Urothelium cell line (cell line): ENCODE data around the gene MMD.

Source experiments
- DNase-seq: peaks from one replicate; pipeline ENCODE4 v3.0.0; 2011; ENCODE audit warnings: low spot score, mixed read lengths
- FAIRE-seq: peaks from 2 replicates; lab custom pipeline; 2011; peaks lifted over from hg19 to GRCh38; lab: Jason Lieb, UNC

The MMD gene

DNA sequence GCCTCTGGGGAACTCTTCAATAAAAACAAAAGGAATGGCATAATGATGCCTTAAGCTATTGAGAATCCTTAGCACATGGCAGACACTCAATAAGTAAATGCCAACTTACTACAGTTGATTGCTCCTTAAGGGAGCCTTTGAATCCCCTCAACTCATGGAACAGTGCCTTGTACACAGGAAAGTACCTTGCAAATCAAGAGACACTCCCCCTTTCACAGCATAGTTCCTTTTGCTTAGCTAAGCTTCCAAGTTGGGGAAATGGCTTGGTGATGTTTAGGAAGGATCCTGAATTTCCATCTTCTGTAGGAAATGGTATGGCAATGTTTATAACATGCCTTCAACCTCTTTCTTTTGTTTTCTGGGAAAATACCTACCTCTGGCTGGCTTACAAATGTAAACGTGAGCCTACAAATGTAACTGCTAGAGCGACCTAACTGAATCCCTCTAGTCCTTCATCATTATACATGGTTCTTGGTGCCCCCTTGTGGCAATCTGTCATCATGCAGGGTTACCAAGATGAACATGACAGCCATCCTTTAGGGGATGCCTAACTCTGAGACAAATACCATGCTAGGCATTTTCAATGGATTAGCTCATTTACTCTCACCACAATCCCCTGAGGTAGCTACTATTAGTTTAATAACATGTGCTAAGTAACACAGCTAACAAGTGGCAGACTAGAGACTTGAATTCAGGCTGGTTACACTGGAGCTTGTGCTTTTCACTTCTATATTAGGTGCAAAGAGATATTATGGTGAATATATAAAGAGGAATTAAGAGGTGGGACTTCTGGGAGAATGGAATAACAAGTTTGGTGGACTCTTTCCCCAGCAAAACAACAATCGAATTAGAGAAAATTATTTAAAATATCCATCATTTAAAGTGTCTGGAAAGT lies 65.0 kb downstream of the MMD start:
- DNase-seq (peak; percentile 75), FAIRE-seq (no peak)

GRCh38 chr17:55354941-55355340 lies 66.7 kb downstream of the MMD start:
- DNase-seq (no peak), FAIRE-seq (no peak)

GRCh38 chr17:55354010-55354409 lies 67.6 kb downstream of the MMD start:
- FAIRE-seq = no peak
- no peak for DNase-seq

DNA sequence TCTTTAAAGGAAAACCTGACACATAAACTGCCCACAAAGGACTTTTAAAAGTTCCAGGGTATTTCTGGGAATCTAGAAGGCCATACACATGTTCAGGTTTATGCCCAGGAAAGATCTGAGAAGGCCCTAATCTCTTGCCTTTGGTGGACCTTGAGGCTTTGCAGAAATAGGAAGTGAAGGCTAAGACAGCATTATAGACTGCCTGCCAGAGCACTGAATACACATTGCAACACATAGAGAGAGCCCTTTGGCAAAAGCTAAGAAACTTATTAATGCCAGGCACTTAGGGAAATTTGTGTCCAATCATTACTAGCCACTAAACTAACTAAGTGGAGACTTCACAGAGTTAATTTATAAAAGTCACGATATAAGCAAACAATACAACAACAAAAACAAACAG lies 70.4 kb downstream of the MMD start:
- DNase-seq (no peak), FAIRE-seq (no peak)

GRCh38 chr17:55350825-55351205 lies 70.8 kb downstream of the MMD start:
- no peak for FAIRE-seq
- DNase-seq = no peak

- DNase-seq (peak; percentile 63), FAIRE-seq (no peak)
Observed at GRCh38 chr17:55348749-55349354, 72.8 kb downstream of the MMD start.

GRCh38 chr17:55347341-55347740 lies 74.3 kb downstream of the MMD start:
- no peak for FAIRE-seq
- DNase-seq = no peak

GRCh38 chr17:55346658-55347057 lies 75.0 kb downstream of the MMD start:
- no peak for DNase-seq
- FAIRE-seq = no peak

GRCh38 chr17:55345132-55345531 lies 76.5 kb downstream of the MMD start:
- DNase-seq (no peak), FAIRE-seq (no peak)

GRCh38 chr17:55344514-55344997 lies 77.1 kb downstream of the MMD start:
- DNase-seq = no peak
- FAIRE-seq = no peak

DNA sequence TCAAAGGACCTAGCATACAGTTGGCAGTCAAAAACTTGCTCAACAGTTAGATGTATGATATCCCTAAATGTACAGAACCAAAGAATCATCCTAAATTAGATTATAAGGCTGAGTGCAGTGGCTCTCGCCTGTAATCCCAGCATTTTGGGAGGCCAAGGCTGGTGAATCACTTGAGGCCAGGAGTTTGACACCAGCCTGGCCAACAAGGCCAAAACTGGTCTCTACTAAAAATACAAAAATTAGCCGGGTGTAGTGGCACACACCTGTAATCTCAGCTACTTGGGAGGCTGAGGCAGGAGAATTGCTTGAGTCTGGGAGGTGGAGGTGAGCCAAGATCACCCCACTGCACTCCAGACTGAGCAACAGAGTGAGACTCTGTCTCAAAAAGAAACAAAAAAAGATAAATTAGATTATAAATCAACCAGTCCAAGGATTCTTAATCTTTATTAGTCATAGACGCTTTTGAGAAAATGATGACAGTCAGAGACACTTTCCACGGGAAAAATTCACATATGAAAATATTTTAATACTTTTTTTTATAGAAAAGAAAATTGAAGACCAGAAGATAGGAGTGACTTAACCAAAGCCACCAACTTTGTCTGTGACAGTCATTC lies 77.6 kb downstream of the MMD start:
- DNase-seq = no peak
- FAIRE-seq = no peak

- DNase-seq (no peak), FAIRE-seq (no peak)
Observed at GRCh38 chr17:55342800-55343585, 78.6 kb downstream of the MMD start.
